AG04449 (cell line): ENCODE data around the gene MAP6.
"Not testable (repeated sequence)": the region's sequence is repeated elsewhere in the genome, so short reads cannot be mapped to it uniquely, and the experiment has no call there.

Source experiments
- CTCF ChIA-PET: fragments of 350-600 bp; formaldehyde crosslinking; extraction: SDS; loops from one replicate; lab custom pipeline; 2021; ENCODE audit warnings: antibody characterized with exemption; lab: Yijun Ruan, JAX
- POLR2A ChIA-PET: fragments of 400-600, 350-600 bp; formaldehyde crosslinking; extraction: SDS; loops from one replicate; lab custom pipeline; 2020; ENCODE audit warnings: antibody characterized with exemption, inconsistent platforms; lab: Yijun Ruan, JAX
- DNase-seq: peaks from one replicate; pipeline ENCODE4 v3.0.0-alpha.2; 2010; ENCODE audit warnings: low read depth, low spot score
- H3K4me3 ChIP-seq: 2 replicates; pipeline ENCODE4 v1.5.1; 2011; ENCODE audit warnings: low read depth, mild to moderate bottlenecking, control low read depth, low read length
- CTCF ChIP-seq: IDR thresholded peaks from one replicate; pipeline ENCODE4 v1.5.1; 2011; ENCODE audit warnings: mild to moderate bottlenecking, moderate library complexity, low read length, control low read depth, inconsistent platforms; ENCODE audit not compliant: insufficient read depth; ENCODE audit errors: missing control alignments

MAP6 gene

DNA sequence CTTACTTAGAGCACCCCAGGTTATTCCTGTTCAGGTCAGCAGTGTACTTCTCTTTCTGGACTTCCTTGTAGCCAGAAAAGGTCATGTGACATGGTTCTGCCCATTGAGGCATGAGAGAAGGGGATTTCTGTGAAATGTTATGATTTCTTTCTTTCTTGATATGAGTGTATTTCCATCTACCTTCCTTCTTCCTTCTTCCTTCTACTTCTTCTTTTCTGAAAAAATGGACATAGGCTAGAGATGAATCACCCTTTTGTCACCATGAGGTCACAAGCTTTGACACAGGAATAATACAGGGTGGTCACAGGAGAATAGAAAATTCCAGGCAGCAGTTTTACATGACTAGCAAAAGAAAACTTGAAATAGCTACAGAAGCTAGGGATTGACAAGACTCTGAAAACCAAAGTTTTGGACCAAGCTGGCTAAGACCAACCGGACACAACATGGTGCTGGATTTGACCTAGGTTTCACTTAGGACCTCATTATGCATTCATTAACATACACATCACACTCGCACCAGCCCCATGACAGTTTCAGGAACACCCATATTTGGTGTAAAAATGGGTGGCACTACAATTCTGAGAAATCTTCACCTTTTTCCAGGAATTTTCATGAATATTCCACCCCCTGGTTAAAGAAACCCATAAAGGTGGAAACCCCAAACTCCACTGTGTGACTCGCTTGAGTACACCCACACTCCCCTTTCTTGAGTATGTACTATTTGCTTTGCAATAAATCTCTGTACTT, 21.2 kb upstream of the MAP6 start:
- CTCF ChIA-PET = interaction anchor here (3.6 kb wide), 1 partner anchor 16 kb away, joined by 15 read pairs; no protein-coding TSS in a partner anchor
- POLR2A ChIA-PET = no interaction called here
- no peak overlapping the region for H3K4me3 ChIP-seq
- TF ChIP-seq CTCF = no peak
- no peak for DNase-seq

DNA sequence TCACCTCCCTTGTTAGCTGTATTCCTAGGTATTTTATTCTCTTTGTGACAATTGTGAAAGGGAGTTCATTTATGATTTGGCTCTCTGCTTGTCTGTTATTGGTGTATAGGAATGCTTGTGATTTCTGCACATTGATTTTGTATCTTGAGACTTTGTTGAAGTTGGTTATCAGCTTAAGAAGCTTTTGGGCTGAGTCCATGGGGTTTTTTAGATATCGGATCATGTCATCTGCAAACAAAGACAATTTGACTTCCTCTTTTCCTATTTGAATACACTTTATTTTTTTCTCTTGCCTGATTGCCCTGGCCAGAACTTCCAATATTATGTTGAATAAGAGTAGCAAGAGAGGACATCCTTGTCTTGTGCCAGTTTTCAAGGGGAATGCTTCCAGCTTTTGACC, 15.0 kb upstream of the MAP6 start:
- POLR2A ChIA-PET, H3K4me3 ChIP-seq, DNase-seq: not testable (repeated sequence)
- CTCF ChIA-PET = interaction anchor here (0.8 to 2.4 kb wide), 4 partner anchors 9 to 137 kb away, joined by 3 to 10 read pairs (median 3); no protein-coding TSS in a partner anchor

DNA sequence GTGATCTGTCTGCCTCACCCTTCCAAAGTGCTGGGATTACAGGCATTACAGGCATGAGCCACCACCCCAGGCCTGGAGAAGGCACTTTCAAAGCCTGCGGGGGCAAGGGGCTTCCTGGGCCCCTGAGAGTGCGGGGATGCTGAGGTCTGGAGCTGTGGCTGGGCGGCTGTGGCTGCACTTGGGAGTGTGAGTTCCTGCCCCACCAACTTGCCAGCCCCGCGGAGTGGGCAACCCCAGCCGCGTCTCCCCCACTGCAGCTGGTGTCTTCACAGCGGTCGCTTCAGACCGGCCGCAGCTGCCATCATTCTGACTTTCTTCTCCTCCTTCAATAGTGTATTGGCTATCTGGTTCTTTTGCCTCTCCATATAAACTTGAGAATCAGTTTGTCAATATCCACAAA, 10.7 kb upstream of the MAP6 start:
- ChIA-PET CTCF (interaction anchor here (1.3 to 2.9 kb wide), 2 partner anchors 26 to 133 kb away, joined by 3 to 15 read pairs; no protein-coding TSS in a partner anchor), POLR2A (no interaction called here)
- no peak overlapping the region for H3K4me3 ChIP-seq
- DNase-seq = no peak
- no peak for TF ChIP-seq CTCF

- no peak for DNase-seq
- ChIA-PET POLR2A (no interaction called here), CTCF (interaction anchor here (0.8 to 2.9 kb wide), 3 partner anchors 27 to 132 kb away, joined by 3 to 15 read pairs (median 3); no protein-coding TSS in a partner anchor)
- H3K4me3 ChIP-seq = no peak overlapping the region
- no peak for TF ChIP-seq CTCF
Observed at GRCh38 chr11:75678620-75679259, 9.9 kb upstream of the MAP6 start.

- no peak for TF ChIP-seq CTCF
- CTCF ChIA-PET = interaction anchor here (0.7 to 2.9 kb wide), 3 partner anchors 28 to 290 kb away, joined by 3 to 15 read pairs (median 3); no protein-coding TSS in a partner anchor
Observed at GRCh38 chr11:75677909-75678308, 9.1 kb upstream of the MAP6 start.

DNA sequence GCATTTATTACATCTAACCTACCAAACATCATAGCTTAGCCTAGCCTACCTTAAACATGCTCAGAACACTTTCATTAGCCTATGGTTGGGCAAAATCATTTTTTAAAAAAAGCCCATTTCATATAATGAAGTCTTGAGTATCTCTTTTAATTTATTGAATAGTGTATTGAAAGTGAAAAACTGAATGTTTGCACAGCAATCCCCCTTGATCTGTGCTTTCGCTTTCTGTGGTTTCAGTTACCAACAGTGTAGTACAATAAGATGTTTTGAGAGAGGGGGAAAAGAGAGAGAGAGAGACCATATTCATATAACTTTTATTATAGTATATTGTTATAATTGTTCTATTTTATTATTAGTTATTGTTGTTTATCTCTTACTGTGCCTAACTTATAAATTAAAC, 8.4 kb upstream of the MAP6 start:
- CTCF ChIA-PET = no interaction called here
- H3K4me3 ChIP-seq = no peak overlapping the region
- no peak for DNase-seq
- POLR2A ChIA-PET = no interaction called here
- TF ChIP-seq CTCF = no peak

More at GRCh38 chr11:75677909-75678308, 9.1 kb upstream of the MAP6 start:
- no peak overlapping the region for H3K4me3 ChIP-seq
- POLR2A ChIA-PET = no interaction called here
- no peak for DNase-seq
